Duodenal mucosa (tissue), 2 donors: ENCODE results near the gene TPPP3.

Source experiments
- H3K27ac ChIP-seq: one replicate; pipeline ENCODE4 v1.7.0; 2013; ENCODE audit warnings: low read depth, low read length
- H3K27me3 ChIP-seq, 2 donors: one replicate each; pipeline ENCODE4 v1.7.0; 2013; ENCODE audit warnings: low read length in 2 of 2, control low read depth in 1 of 2; ENCODE audit not compliant: insufficient read depth in 2 of 2, control insufficient read depth in 1 of 2
- H3K36me3 ChIP-seq, 2 donors: one replicate each; pipeline ENCODE4 v1.7.0; 2013; ENCODE audit warnings: low read length in 2 of 2, control low read depth in 1 of 2; ENCODE audit not compliant: insufficient read depth in 2 of 2, control insufficient read depth in 1 of 2
- H3K4me1 ChIP-seq, 2 donors: one replicate each; pipeline ENCODE4 v1.7.0; 2013; ENCODE audit warnings: low read length in 2 of 2, control low read depth in 1 of 2; ENCODE audit not compliant: insufficient read depth in 2 of 2, control insufficient read depth in 1 of 2
- H3K4me3 ChIP-seq, 2 donors: one replicate each; pipeline ENCODE4 v1.7.0; 2013; ENCODE audit warnings: low read length in 2 of 2, low read depth in 1 of 2
- H3K9ac ChIP-seq, 2 donors: one replicate each; pipeline ENCODE4 v1.7.0; 2013; ENCODE audit warnings: low read length in 2 of 2, low read depth in 1 of 2
- H3K9me3 ChIP-seq, 2 donors: one replicate each; pipeline ENCODE4 v1.7.0; 2013; ENCODE audit warnings: low read length in 2 of 2, control low read depth in 1 of 2; ENCODE audit not compliant: control insufficient read depth in 1 of 2

The TPPP3 gene

DNA sequence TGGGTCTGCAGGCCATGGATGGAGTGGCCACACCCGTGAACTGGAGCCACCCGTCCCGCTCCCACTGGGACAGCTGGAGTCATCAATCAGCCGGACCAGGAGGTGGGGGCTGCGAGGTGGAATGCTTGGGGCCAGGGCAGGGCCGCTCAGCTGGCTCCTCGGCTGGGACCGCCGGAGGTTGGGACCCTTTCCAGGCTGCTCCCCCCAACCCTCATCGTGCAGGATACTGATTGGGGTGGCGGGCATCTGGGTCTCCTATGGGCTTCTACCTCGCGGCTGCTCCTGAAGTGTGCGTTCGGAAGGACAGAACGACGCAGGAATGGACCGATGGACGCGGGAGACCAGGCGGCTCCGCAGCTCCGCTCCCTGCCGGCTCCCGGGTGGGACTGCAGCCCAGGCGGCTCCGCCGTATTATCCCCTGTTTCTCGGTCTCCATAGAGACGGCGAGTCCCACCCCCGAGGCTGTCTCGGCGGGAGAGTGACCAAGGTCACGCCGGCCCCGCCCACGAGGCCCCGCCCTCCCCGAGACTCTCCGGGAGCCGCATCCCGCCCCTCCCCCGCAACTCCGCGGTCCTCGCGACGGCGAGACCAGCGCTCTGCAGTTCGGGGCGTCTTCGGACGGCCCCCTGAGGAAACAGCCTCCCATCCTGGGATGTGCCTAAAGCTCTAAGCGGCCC, at the start of gene TPPP3:
TPPP3 (minus strand) TSS at position 388 of the 677 bp plus-strand sequence. CDS start 2,387 bp downstream, outside the sequence.
- peaks cover 25 to 61% of the 10 kb centered on the region in 2 donors for H3K4me1 ChIP-seq
- H3K9ac ChIP-seq = peak within 1 kb of the TSS; percentile 49 to 60
- no peaks in the 10 kb centered on the region for H3K9me3 ChIP-seq
- H3K27ac ChIP-seq = peak within 1 kb of the TSS; percentile 50
- H3K36me3 ChIP-seq = no peaks in the 10 kb centered on the region
- peak within 1 kb of the TSS; percentile 52 to 65 for H3K4me3 ChIP-seq
- peaks cover 0 to 3% of the 10 kb centered on the region in 2 donors for H3K27me3 ChIP-seq

DNA sequence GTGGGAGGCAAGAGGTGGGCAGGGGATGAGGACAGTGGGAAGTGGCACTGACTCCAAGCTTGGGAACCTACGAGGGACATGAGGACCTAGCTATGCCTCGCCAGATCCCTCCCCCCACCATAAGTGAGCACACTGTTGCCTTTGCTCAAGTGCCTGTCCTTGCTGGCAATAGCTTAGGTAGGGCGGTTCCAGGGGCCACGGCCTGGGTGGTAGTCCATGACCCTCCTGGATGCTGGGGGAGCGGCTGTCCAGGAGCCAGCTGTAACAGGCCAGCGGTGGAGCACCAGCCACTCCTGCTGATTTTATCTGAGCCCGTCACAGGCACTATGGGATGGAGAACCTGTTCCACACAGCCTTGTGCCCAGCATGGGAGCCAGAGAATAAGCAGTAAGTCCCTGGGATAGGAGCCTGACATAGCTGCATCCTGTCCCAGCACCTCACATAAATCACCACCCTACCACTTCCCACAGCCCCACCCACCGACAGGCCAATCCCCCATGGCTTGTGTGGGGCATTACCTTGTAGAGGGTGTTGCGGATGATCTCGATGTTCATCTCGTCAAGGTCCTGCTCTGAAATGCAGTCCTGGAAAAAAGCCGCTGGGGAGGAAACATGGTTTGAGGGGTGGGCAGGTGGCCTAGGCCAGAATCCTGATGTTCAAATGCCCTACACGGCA, 49.4 kb upstream of the TPPP3 start:
- Histone ChIP-seq H3K9me3 (no peaks in the 10 kb centered on the region), H3K27ac (peak overlapping the region; percentile 48), H3K36me3 (peaks cover 28 to 57% of the 10 kb centered on the region in 2 donors), H3K4me3 (no peak overlapping the region), H3K4me1 (peaks cover 72 to 74% of the 10 kb centered on the region in 2 donors), H3K9ac (peak overlapping the region; percentile 8 to 43), H3K27me3 (no peaks in the 10 kb centered on the region)

DNA sequence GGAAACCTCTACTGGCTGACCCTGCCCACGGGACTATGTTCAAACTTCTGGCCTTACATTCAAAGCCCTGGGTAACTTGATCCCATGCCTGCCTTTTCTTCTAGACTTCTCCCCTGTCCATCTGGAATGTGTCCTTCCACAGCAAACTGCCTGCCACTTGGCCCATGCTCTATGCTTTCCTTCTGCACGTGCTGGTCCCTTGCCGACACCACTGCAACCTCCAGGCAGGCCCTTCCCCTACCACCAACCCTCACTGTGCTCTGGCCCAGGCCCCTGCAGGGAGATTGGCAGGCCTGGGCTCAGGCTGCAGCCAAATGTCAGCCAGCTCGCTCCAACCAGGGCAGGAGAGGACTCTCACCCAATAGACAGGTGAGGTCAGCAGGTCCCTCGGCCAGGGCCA, 48.6 kb upstream of the TPPP3 start:
- H3K36me3 ChIP-seq = peaks cover 30 to 65% of the 10 kb centered on the region in 2 donors
- H3K4me3 ChIP-seq = no peak overlapping the region
- no peaks in the 10 kb centered on the region for H3K9me3 ChIP-seq
- peaks cover 64 to 65% of the 10 kb centered on the region in 2 donors for H3K4me1 ChIP-seq
- H3K27ac ChIP-seq = peak overlapping the region; percentile 82
- H3K9ac ChIP-seq = peak overlapping the region; percentile 62 to 71
- no peaks in the 10 kb centered on the region for H3K27me3 ChIP-seq

DNA sequence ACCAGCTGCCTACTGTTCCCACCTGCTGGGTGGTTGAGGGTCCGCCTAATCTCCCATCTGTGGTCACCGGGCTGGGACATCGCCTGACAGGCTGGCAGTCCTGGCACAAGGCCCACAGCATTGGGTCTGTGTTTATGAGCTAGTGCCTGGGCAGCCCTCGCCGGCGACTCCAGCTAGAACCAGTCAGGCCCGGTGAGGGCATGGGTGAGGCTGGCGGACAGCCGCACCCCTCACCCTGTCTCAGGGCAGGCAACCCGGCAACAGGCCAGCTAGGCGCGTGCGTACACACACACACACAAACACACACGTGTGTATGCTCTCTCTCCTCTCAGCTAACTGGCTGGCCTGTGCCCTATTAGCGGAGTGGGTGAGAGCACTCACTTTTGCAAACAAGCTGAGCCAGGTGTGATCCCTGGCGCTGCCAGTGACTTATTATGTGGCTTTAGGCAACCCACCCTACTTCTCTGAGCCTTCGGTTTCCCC, 48.0 kb upstream of the TPPP3 start:
- H3K9me3 ChIP-seq = no peaks in the 10 kb centered on the region
- H3K36me3 ChIP-seq = peaks cover 34 to 69% of the 10 kb centered on the region in 2 donors
- H3K27ac ChIP-seq = peak overlapping the region; percentile 82
- H3K4me3 ChIP-seq = peak overlapping the region in 1 of 2 donors; percentile 29
- peak overlapping the region; percentile 67 to 71 for H3K9ac ChIP-seq
- no peaks in the 10 kb centered on the region for H3K27me3 ChIP-seq
- peaks cover 58 to 60% of the 10 kb centered on the region in 2 donors for H3K4me1 ChIP-seq

DNA sequence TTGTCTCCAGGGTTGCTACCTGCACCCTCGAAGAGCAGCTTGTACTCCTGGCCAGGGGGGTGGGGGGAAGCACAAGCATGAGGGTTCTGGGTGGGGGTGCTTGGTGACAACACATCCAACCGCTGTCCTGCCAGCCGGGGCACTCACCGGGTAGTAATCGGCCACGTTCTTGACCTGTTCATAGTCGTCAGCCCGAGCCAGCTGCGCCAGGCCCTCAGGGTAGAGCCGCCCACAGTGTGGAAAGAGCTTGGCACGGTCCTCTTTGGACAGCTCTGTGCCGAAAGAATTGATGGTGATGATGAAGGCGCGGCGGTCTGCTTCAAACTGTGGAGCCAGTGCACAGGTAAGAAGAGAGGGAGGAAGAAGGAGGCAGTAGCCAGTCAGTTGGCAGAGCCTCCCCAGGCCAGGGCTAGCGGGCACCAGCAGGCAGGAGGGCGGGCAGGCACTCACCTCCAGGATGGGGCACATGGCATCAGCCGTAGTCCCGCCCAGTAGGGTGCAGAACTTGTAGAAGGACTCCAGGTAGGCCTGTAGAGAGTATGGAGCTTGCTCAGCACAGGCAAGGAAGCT, 45.6 kb upstream of the TPPP3 start:
- no peaks in the 10 kb centered on the region for H3K27me3 ChIP-seq
- peaks cover 35 to 59% of the 10 kb centered on the region in 2 donors for H3K36me3 ChIP-seq
- H3K9me3 ChIP-seq = no peaks in the 10 kb centered on the region
- H3K4me1 ChIP-seq = peaks cover 36 to 42% of the 10 kb centered on the region in 2 donors
- H3K27ac ChIP-seq = no peak overlapping the region
- H3K9ac ChIP-seq = no peak overlapping the region
- H3K4me3 ChIP-seq = no peak overlapping the region

DNA sequence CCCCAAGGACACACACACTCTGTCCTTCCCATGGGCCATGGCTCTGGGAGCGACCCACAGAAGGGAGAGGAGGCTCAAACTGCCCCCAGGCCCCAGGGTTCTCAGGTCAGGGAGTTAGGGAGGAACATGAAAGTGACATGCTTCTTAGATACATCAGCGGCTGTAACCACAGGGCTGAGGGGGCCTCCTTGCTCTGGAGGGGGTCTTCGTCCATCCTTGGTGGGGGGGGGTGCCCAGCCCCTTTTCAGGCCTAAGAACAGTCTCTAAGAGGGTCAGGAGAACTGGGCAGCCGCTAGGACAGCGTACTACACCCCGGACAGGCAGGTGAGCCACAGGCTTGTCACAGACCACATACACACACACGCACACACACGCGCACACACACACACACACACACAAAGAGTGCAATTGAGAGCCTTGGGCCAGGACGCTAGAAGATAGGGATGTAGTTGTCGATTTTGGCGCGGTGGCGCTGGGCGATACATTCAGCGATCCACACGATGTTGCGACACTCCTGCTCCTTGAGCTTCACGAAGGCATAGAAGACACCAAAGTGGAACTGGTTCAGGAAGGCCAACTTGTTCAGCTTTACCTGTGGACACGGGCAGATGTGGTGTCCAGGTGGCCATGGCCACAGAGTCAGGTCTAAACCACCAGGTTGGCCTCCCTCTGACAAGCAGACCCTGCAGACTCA, 44.9 kb upstream of the TPPP3 start:
- Histone ChIP-seq H3K9ac (no peak overlapping the region), H3K4me3 (no peak overlapping the region), H3K27ac (no peak overlapping the region), H3K9me3 (no peaks in the 10 kb centered on the region), H3K36me3 (peaks cover 35 to 54% of the 10 kb centered on the region in 2 donors), H3K4me1 (peaks cover 35 to 36% of the 10 kb centered on the region in 2 donors), H3K27me3 (no peaks in the 10 kb centered on the region)

DNA sequence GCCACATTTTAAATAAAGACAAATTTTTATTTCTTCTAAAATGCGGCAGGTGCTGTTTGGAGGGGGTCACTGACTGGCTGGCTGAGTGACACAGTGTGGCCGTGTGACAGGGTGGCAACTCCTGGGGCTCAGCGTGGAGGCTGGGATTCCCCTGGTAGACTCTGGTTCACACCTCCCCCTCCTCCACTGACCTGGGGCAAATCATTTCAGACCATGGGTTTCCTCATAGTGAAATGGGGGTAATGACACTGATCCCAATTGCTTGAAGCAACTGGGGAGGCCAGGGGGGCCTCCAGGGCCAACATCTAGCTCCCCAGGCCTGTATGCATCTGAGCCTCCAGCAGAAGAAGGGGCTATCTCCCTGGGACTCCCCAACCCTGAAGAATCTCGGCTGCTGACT, 44.2 kb upstream of the TPPP3 start:
- Histone ChIP-seq H3K36me3 (peaks cover 30 to 46% of the 10 kb centered on the region in 2 donors), H3K27me3 (no peaks in the 10 kb centered on the region), H3K27ac (no peak overlapping the region), H3K4me3 (no peak overlapping the region), H3K4me1 (peaks cover 30 to 35% of the 10 kb centered on the region in 2 donors), H3K9me3 (no peaks in the 10 kb centered on the region), H3K9ac (no peak overlapping the region)

DNA sequence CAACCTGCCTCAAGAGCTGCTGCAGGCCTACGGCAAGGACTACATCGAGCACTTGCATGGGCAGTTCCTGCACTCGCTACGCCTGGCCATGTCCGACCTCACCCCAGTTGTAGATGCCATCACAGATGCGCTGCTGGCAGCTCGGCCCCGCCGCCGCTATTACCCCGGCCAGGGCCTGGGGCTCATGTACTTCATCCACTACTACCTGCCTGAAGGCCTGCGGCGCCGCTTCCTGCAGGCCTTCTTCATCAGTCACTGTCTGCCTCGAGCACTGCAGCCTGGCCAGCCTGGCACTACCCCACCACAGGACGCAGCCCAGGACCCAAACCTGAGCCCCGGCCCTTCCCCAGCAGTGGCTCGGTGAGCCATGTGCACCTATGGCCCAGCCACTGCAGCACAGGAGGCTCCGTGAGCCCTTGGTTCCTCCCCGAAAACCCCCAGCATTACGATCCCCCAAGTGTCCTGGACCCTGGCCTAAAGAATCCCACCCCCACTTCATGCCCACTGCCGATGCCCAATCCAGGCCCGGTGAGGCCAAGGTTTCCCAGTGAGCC, 43.4 kb upstream of the TPPP3 start:
- H3K9me3 ChIP-seq = no peaks in the 10 kb centered on the region
- no peak overlapping the region for H3K9ac ChIP-seq
- H3K4me3 ChIP-seq = no peak overlapping the region
- H3K27ac ChIP-seq = no peak overlapping the region
- peaks cover 24 to 27% of the 10 kb centered on the region in 2 donors for H3K4me1 ChIP-seq
- H3K36me3 ChIP-seq = peaks cover 30 to 41% of the 10 kb centered on the region in 2 donors
- no peaks in the 10 kb centered on the region for H3K27me3 ChIP-seq

DNA sequence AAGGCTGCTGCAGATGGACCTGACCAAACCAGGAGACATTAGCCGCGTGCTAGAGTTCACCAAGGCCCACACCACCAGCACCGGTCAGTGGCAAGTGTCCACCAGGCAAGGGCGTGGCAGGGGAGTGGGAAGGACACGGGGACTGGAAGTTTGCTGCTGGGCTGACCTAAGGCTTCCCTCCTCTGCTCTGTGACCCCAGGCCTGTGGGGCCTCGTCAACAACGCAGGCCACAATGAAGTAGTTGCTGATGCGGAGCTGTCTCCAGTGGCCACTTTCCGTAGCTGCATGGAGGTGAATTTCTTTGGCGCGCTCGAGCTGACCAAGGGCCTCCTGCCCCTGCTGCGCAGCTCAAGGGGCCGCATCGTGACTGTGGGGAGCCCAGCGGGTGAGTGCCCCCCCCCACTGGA, 42.5 kb upstream of the TPPP3 start:
- Histone ChIP-seq H3K4me1 (peaks cover 18 to 21% of the 10 kb centered on the region in 2 donors), H3K9me3 (no peaks in the 10 kb centered on the region), H3K27ac (no peak overlapping the region), H3K27me3 (no peaks in the 10 kb centered on the region), H3K36me3 (peaks cover 30 to 41% of the 10 kb centered on the region in 2 donors), H3K9ac (no peak overlapping the region), H3K4me3 (no peak overlapping the region)
